ENCODE results near the gene CHAT.

CHAT gene

DNA sequence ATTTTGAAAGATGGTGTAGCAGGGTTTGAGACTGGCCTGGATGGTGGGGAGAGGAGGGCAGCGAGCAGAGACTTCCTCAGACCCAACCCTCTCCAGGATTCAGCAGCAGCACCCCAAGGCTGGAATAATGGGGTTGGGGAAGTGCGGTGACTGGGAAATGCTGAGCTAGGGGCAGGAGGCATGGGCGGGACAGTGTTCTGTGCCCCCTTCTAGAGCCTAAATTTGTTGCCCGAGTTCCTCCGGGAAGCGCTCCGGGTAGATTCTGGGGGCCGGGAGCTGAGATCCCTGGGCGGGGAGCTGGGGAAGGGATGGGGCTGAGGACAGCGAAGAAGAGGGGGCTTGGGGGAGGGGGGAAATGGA lies at the start of gene CHAT:
TSS of gene CHAT (plus strand) at position 156 of the 360 bp plus-strand sequence. CDS start at position 309, 153 bp downstream.
- no peak for DNase-seq (ENCODE audit: low read depth)

DNA sequence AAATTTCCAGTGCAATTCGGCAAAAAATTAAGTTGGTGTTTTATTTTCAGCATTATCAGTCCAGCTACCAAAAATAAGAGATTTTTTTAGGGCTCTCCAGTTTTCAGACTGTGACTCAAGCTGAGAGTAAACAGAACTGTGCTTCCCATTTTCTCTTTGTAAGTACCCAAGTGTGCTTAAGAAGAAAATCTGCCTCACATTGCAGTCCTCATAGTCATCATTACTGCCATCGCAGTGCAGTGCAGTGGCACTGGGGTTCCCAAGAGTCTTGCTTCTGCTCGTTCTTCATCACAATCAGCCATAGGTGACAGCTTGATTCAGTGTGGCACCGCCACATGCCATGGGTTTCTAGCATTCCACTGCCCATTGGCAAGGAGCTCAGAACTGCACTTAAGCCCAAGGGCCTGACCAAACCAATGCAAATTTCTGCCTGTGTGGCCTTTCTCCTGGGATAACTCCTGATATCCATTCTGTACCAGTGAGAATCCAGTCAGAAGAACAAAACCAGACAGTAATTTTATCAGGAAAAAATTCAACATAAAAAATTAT lies 49.3 kb upstream of the CHAT start:
- DNase-seq (ENCODE audit: low read depth): no peak

DNA sequence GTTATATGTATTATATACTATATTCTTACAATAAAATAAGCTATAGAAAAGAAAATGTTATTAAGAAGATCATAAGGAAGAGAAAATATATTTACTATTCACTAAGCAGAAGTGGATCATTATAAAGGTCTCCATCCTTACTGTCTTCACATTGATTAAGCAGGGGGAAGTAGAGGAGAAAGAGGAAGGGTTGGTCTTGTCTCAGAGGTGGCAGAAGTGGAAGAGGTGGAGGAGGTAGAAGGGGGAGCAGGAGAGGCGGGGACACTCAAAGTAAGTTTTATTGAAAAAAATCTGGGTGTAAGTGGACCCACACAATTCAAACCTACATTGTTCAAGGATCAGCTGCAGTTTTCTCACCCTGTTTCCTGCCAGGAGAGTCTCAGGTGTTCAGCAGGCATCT lies 46.0 kb upstream of the CHAT start:
- DNase-seq (ENCODE audit: low read depth): no peak

DNA sequence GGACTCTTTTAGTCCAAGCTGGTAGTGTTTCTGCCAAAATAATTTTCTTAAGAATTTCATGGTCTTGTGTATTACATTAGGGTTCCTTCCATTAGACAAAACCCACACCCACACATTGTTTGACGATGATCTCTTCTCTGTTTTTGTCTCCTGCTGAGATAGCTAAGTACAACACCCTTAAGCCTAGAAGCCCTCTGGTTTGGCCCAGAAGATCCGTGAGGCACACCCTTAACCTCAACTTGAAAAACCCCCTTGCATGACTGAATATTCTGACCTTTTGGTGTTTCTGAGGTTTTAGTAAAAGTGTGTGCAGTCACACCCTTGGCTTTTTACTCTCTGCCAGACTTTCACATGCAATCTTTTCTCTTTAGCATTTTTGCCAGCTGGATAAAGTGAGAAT lies 45.6 kb upstream of the CHAT start:
- DNase-seq (ENCODE audit: low read depth): peak; percentile 94

DNA sequence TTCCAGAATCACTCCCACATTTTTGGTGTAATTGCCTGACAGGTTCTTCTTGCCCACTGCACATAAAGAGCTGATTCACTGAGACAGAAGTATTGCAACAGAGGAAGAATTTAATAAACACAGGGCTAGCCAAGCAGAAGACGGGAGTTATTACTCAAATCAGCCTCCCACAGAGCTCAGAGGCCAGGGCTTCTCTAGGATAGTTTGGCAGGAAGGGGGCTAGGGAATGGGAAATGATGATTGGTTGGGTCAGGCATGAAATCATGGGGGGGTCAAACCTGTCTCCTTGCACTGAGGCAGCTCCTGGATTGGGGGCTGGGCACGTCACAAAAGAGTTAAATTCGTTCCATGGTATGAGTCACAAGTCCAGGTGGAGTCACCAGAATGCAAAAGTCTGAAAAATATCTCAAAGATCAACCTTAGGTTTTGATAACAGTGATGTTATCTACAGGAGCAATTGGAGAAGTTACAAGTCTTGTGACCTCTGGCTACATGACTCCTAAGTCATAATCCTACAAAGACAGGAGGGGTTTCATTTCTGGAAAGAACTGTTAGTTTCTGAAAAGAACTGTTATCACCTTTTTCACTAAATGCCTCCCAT lies 44.7 kb upstream of the CHAT start:
- DNase-seq (ENCODE audit: low read depth): peak; percentile 98

DNA sequence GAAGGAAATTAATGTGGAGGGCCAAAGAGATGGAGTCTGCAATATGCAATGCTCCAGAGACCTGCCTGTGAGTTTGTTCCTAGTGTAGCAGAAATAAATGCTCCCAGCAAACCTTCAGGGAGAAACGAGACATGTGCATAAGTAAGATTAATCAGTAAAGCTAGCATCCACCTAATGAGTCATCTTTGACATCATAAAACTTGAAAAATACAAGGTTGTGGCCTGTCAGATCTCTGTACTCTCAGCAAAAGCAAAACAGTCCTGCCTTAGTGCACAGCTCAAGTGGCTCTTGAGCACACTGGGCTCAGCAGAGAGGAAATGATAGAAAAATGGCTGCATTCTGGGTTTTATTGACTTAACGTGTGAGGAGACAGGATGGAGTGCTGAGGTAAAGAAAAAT lies 42.4 kb upstream of the CHAT start:
- peak; percentile 89 for DNase-seq (ENCODE audit: low read depth)

DNA sequence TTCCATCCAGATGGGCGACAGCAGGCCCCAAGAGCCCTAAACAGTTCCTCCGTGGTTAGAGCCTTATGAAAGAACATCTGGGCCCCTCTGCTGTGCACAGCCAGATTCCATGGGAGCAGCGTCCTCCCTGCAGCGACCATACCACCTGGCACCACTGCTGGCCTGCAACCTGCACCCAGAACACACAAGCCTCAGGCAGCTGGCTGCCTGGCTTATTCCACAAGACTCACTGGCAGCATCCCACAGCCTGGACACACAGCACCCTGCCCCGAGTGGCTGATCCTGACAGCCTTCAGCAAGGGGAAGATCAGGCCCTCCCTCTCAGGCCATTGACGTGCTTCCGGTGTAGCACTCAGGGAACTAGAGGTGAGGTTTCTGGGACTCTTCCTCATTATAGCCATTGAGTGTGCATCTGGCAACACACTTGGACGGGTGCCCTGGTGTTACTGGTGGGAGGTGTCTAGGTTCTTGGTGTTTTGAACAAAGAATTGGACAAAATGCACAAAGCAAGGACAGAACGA lies 41.2 kb upstream of the CHAT start:
- DNase-seq (ENCODE audit: low read depth): no peak

DNA sequence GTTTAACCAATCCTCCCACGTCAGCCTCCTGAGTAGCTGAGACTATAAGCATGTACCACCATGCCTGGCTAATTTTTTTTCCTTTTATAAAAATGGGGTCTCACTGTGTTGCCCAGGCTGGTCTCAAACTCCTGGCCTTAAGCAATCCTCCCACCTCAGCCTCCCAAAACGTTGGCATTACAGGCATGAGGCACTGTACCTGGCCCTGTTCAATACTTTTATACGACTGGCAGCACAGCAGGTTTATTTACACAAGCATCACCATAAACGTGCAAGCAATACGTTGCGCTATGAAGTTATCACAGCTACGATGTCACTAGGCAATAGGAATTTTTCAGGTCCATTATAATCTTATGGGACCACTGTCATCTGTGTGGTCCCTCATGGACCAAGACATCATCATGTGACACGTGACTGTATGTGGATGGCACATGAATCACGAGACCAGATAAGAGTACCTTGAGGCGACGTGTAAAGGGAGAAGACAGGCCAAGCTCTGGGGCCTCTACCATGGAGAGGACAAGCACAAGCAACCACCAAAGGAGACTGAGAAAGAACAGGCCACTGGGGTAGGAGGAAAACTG lies 38.3 kb upstream of the CHAT start:
- no peak for DNase-seq (ENCODE audit: low read depth)

DNA sequence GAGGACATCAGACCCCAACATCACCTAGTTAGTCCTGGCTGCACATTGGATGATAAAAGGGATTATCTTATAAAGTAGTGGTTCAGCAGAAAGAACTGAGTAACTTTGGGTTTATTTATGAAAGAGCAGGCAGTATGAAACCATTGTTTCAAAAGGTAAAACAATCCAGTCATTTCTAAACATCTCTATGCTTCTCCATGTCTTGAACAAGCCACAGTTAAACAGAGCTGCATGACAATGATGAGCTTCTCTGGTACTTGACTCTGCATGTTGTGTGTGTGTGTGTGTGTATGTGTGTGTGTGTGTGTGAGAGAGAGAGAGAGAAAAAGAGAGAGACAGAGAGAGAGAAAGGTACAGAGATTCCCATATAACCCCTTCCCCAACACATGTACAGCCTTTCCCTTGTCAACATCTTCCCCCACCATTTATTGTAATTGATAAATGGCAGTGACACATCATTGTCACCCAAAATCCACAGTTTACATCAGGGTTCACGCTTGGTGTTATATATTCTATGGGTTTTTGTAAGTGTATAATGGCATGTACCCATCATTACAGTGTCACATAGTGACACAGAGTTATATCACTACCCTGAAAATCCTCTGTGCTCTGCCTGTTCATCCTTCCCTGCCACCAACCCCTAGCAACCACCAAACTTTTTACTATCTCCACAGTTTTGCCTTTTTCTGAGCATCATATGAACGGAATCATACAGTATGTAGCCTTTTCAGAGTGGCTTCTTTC lies 36.5 kb upstream of the CHAT start:
- no peak for DNase-seq (ENCODE audit: low read depth)

DNA sequence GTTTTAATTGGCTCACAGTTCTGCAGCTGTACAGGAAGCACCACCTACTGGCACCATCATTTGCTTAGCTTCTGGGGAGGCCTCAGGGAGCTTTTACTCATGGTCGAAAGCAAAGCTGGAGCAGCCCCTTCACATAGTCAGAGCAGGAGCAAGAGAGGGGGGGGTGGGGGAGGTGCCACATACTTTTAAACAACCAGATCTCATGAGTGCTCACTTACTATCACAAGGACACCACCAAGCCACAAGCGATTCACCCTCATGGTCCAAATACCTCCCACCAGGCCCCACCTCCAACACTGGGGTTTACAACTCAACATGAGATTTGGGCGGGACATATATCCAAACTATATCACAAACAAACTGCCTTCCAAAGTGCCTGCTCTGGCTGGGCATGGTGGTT lies 35.4 kb upstream of the CHAT start:
- DNase-seq (ENCODE audit: low read depth): no peak

DNA sequence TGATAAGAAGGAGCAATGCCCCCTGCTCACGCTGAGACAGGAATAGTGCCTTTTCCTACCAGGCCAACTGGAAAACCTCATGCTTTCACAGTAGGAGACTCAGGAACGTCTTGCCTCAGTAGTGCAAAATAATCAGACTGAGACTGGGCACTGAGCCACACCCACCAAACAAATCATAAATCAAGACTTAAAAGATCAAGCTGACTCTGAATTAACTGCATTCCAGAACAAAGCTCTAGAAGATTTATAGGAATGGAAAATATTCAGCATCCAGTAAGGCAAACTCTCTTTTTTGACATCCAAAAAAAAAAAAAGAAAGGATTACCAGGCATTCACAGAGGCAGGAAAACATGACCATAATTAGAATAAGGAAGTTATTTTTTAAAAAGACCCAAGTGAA lies 34.2 kb upstream of the CHAT start:
- peak; percentile 98 for DNase-seq (ENCODE audit: low read depth)

DNA sequence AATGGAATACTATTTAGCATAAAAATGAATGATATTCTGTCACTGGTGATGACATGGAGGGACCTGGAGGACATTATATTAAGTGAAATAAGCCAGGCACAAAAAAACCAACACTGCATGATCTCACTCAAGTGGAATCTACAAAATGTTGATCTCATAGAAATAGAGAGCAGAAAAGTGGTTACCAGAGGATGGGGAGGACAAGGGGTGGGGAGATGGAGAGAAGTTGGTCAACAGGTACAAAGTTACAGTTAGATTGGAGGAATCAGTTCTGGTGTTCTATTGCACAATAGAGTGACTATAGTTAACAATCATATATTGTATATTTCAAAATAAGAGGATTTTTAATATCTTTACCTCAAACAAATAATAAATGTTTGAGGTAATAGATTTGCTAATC lies 28.4 kb upstream of the CHAT start:
- peak; percentile 80 for DNase-seq (ENCODE audit: low read depth)

DNA sequence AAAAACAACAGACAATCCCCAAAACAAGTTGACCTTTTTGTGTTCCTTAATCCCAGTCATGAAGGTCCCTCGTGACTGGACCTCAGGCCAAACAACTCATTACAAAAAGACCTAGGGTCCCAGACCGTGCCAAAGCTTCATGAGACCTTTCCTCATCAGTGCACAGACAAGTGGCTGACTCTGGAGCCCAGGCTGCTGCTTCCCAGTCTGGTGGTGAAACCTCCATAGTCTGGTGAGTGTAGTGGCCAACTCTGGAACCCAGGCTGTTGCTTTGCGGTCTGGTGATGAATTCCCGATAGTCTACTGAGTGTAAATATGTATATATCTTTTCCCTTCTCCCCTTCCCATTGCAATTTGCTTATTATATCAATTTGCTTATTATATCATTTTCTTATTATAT lies 25.9 kb upstream of the CHAT start:
- no peak for DNase-seq (ENCODE audit: low read depth)

DNA sequence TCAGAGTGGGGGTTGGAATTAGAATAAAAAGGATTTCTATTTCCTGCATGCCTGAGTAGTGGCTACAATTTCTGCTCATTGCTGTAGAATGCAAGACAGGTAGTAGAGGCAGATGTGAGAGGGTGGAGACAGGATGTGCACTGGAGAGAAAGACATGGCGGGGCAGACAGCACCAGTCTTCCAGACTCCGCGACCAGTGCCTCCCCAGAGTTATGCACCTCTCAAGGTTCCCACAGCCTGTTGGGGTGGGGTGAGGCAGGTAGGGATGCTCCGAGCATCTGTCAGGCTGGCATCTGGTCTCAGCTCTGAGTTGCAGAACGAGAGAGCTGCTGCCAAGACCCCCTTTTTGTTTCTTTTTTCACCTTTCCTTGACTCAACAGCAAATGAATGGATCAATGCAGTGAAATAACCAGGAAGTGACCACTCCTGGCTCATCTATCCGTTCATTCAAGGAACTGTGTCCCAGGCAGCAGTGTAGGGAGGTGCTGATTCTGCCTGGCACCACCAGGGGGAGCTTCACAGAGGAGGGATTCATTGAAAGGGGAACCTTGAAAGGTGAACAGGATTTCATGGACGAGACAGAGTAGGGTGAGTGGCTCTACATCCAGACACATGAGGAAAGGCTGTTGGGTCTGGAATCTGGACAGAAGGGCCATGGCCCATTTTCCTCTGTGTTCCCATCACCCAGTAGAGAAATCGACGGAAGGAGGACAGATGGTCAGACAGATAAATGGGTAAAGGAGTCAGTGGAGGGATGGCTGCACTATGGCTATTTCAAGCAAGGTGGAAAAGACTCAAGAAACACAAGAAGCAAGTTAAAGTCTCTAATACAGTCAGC lies 20.9 kb upstream of the CHAT start:
- peak; percentile 38 for DNase-seq (ENCODE audit: low read depth)

DNA sequence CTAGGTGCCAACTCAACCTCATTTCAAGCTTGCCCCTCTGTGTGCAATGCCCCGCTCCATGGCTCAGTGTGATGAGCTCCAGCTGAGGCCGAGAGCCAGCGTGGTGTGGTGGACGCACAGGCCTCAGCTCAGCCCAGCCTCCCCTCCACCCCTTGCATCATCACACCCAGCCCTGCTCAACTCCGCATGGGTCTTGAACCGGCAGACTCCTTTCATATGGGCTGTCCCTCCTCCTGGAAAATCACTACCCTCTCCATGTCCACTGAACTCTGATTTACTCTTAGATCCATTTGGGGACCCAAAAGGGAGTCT lies 20.3 kb upstream of the CHAT start:
- no peak for DNase-seq (ENCODE audit: low read depth)

DNA sequence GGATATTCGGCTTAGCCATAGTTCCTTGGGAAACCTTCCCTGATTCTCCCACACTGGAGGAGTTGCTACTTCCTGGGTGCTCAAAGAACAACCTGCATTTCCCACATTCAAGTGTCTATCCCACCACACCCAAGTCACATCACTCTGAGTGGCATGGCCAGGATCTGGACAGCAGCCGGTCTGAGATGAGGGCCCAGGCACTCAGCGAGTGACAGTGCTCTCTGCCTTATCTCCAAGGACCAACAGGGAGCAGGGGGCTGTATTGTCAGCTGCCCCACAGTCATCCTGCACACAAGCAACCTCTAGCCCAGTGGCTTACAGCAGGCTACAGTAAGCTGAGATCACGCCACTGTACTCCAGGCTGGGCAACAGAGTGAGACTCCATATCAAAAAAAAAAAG lies 19.8 kb upstream of the CHAT start:
- DNase-seq (ENCODE audit: low read depth): no peak

DNA sequence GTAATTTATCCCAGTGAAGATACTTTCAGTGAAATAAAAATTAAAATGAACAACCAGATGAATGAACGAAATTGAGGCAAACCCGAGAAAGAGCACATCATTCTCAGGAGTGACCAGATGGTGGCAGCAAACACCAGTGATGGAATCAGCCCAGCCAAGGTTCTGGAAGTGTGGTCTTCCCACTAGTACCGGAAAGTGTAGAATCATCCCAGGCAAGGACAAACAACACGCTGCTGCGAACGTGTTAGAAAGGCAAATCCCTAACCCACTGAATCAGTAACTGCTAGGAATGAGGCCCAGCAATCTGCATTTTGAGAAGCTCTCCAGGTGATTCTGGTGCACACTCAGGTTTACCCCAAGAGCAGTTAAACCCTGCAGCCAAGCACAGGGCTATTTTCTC lies 19.2 kb upstream of the CHAT start:
- peak; percentile 67 for DNase-seq (ENCODE audit: low read depth)

DNA sequence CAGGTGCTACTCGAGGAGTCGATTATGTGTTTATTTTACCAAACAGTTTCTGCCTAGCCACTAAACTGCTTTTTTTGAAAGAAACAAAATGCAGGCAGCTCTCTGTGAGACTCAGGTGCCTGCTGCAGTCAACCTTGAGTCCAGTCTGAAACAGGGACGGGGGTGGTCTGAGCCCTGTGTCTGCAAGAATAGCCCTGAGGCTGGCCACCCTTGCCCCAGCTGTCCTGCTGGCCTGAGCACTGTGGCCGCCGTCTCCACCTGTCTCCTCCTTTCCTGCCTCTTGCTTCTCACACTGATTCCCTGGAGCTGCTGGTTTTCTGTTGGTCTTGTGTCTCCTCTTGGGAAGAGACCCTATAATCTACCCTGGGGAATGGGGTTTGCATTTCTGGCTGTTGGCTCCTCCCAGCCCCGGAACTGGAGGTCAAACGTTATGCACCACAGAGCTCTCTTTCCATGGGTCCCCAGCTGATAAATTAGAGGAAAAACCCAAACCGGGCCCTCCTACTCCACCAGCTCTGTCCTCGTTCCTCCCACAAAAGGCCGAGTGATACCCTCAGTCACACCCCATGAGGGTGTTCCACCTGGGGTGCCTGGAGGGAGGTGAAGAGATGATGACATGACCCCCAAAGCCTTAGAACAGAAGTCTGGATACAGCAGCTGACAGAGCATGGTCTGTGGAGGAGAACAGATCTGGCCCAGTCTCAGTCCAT lies 18.7 kb upstream of the CHAT start:
- DNase-seq (ENCODE audit: low read depth): no peak

DNA sequence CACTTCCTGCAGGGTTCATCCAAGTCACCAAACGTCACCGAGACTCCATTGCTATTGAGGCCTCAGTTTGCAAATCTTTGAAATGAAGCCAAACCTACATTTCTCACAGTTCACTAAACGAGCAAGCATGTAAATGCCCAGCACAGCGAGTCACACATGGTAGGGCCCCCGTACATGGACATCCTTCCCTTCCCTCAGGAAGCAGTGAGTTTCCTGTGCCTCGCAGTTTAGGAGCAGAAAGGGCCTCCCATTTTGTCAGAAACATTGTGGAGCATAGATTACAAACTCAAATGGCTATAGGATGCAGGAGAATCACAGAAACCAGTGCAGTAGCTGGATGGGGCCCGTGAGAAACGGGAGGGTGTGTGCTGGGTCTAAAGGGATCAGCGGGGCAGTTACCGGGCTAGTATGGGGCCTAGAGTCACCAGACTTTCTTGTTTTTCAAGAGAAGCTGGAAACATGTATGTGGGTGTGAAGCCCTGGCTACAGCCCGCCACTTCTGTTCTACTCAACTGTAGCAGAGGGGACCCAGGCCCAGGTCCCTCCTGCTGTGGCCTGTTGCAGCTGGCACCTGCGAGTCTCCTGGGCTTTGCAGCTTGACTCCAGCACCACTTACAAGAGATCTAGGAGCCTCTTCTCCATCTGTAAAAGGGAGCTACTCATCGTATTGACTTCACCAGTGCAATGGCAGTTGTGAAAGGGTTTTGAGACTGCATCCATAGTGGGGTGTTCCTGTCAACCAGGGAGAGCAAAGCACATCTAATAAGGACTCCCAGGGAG lies 17.9 kb upstream of the CHAT start:
- no peak for DNase-seq (ENCODE audit: low read depth)

DNA sequence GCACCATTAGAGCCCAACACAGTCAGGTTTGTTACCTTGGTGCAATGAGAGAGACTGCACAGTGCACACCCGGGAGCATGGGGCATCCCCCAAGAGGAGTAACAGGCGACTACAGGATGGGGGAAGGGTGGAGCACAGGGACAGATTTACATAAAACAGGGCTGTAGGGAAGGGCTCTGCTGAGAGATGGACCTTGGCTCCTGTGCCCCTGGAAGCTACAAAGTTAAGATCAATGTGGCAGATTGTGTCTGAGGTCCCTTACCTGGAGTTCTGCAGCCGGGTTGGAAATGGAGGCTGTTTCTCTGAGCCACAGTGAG lies 17.4 kb upstream of the CHAT start:
- no peak for DNase-seq (ENCODE audit: low read depth)

DNA sequence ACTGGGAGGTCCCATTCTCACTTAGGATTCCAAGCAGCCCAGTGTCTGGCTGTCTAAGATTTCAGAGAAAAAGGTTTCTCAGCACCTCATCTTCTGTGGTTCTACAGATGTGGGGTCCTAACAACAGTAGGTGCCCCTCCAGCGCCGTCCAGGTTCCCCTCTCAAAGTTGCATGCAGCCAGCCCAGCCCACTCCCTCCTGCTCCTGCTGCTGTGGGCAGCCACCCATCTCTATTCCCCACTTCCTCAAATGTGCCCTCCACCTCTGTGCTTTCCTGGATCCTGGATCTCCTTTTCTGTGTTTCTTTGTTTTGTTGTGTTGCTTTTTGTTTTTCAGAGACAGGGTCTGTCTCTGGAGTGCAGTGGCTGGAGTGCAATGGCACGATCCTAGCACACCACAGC lies 17.0 kb upstream of the CHAT start:
- DNase-seq (ENCODE audit: low read depth): no peak

Data from amniotic epithelial cell (primary cell).